HEK293T (cell line): ENCODE results near the gene DGKD.

ENCODE experiments used
- CTCF ChIA-PET: fragments of 350-600 bp; formaldehyde crosslinking; extraction: SDS; loops from one replicate; lab custom pipeline; 2021; ENCODE audit warnings: antibody characterized with exemption, inconsistent platforms; lab: Yijun Ruan, JAX
- POLR2A ChIA-PET: fragments of 350-600 bp; formaldehyde crosslinking; extraction: SDS; loops from one replicate; lab custom pipeline; 2020; ENCODE audit warnings: antibody characterized with exemption, inconsistent platforms; lab: Yijun Ruan, JAX
- DNase-seq: peaks from one replicate; pipeline ENCODE4 v3.0.0; 2012; ENCODE audit warnings: mixed read lengths; ENCODE audit errors: extremely low spot score
- ARNT ChIP-seq: fragments of 450-650 bp; IDR thresholded peaks from 2 replicates; pipeline ENCODE4 v1.6.1; 2017; ENCODE audit warnings: mild to moderate bottlenecking
- BHLHE40 ChIP-seq: fragments of 450-650 bp; IDR thresholded peaks from 2 replicates; pipeline ENCODE4 v1.6.1; 2016; ENCODE audit warnings: mild to moderate bottlenecking, moderate library complexity, borderline replicate concordance
- CTBP1 ChIP-seq: fragments of 450-650 bp; IDR thresholded peaks from 2 replicates; pipeline ENCODE4 v1.6.1; 2016; ENCODE audit warnings: borderline replicate concordance
- ELF4 ChIP-seq: fragments of 450-650 bp; IDR thresholded peaks from 2 replicates; pipeline ENCODE4 v1.6.1; 2017; ENCODE audit warnings: antibody characterized with exemption
- FOXA1 ChIP-seq: fragments of 450-650 bp; IDR thresholded peaks from 2 replicates; pipeline ENCODE4 v1.6.1; 2016; ENCODE audit warnings: mild to moderate bottlenecking
- FOXK2 ChIP-seq: fragments of 450-650 bp; IDR thresholded peaks from 2 replicates; pipeline ENCODE4 v1.6.1; 2016; ENCODE audit warnings: mild to moderate bottlenecking
- FOXM1 ChIP-seq: fragments of 450-650 bp; IDR thresholded peaks from 2 replicates; pipeline ENCODE4 v1.6.1; 2017; ENCODE audit warnings: mild to moderate bottlenecking, borderline replicate concordance
- HDGF ChIP-seq: fragments of 450-650 bp; IDR thresholded peaks from 2 replicates; pipeline ENCODE4 v1.6.1; 2017; ENCODE audit warnings: antibody characterized with exemption, borderline replicate concordance
- L3MBTL2 ChIP-seq: fragments of 450-650 bp; conservative IDR thresholded peaks from 2 replicates; pipeline ENCODE4 v1.6.1; 2016; ENCODE audit warnings: mild to moderate bottlenecking
- LEF1 ChIP-seq: fragments of 450-650 bp; IDR thresholded peaks from 2 replicates; pipeline ENCODE4 v1.6.1; 2017; ENCODE audit warnings: mild to moderate bottlenecking, borderline replicate concordance
- NFRKB ChIP-seq: fragments of 450-650 bp; IDR thresholded peaks from 2 replicates; pipeline ENCODE4 v1.6.1; 2016; ENCODE audit warnings: mild to moderate bottlenecking, moderate library complexity
- PKNOX1 ChIP-seq: fragments of 450-650 bp; IDR thresholded peaks from 2 replicates; pipeline ENCODE4 v1.6.1; 2016
- SP1 ChIP-seq: fragments of 450-650 bp; IDR thresholded peaks from 2 replicates; pipeline ENCODE4 v1.6.1; 2017
- SUZ12 ChIP-seq: fragments of 450-650 bp; IDR thresholded peaks from 2 replicates; pipeline ENCODE4 v1.6.1; 2016; ENCODE audit warnings: mild to moderate bottlenecking
- TARDBP ChIP-seq: fragments of 450-650 bp; IDR thresholded peaks from 2 replicates; pipeline ENCODE4 v1.6.1; 2016
- ZNF384 ChIP-seq: fragments of 450-650 bp; IDR thresholded peaks from 2 replicates; pipeline ENCODE4 v1.6.1; 2016

Gene DGKD

GRCh38 chr2:233491326-233491725, 137.0 kb downstream of the DGKD start:
- no peak for DNase-seq
- ChIA-PET CTCF (no interaction called here), POLR2A (no interaction called here)
- TF ChIP-seq L3MBTL2 = no peak
- TF ChIP-seq ZNF384 = no peak
- no peak for TF ChIP-seq PKNOX1
- no peak for TF ChIP-seq FOXM1

GRCh38 chr2:233492078-233492477, 137.8 kb downstream of the DGKD start:
- CTCF ChIA-PET = interaction anchor here (0.5 to 0.6 kb wide), 2 partner anchors 144 to 189 kb away, joined by 3 to 4 read pairs; no protein-coding TSS in a partner anchor
- DNase-seq = no peak
- no peak for TF ChIP-seq ARNT
- TF ChIP-seq ELF4 = no peak
- TF ChIP-seq TARDBP = no peak
- no peak for TF ChIP-seq HDGF
- TF ChIP-seq FOXA1 = no peak
- no peak for TF ChIP-seq L3MBTL2
- no peak for TF ChIP-seq SUZ12
- POLR2A ChIA-PET = no interaction called here

GRCh38 chr2:233492751-233493150, 138.5 kb downstream of the DGKD start:
- TF ChIP-seq BHLHE40 = no peak
- no peak for TF ChIP-seq SUZ12
- no peak for TF ChIP-seq LEF1
- no peak for TF ChIP-seq ZNF384
- no peak for TF ChIP-seq ELF4
- no peak for TF ChIP-seq FOXA1
- no peak for TF ChIP-seq FOXM1
- TF ChIP-seq NFRKB = no peak
- TF ChIP-seq FOXK2 = no peak
- TF ChIP-seq CTBP1 = no peak
- TF ChIP-seq ARNT = no peak
- no peak for TF ChIP-seq L3MBTL2
- no peak for TF ChIP-seq SP1
- TF ChIP-seq PKNOX1 = no peak
- CTCF ChIA-PET = no interaction called here
- no peak for DNase-seq
- POLR2A ChIA-PET = no interaction called here

GRCh38 chr2:233495503-233496496, 141.5 kb downstream of the DGKD start:
- CTCF ChIA-PET = no interaction called here
- DNase-seq = no peak
- no peak for TF ChIP-seq HDGF
- TF ChIP-seq BHLHE40 = no peak
- no peak for TF ChIP-seq FOXA1
- TF ChIP-seq TARDBP = no peak
- TF ChIP-seq ARNT = no peak
- TF ChIP-seq FOXM1 = no peak
- no peak for TF ChIP-seq LEF1
- no peak for TF ChIP-seq ZNF384
- no peak for TF ChIP-seq CTBP1
- no peak for TF ChIP-seq NFRKB
- no peak for TF ChIP-seq SP1
- TF ChIP-seq FOXK2 = no peak
- TF ChIP-seq SUZ12 = no peak
- TF ChIP-seq L3MBTL2 = no peak
- no peak for TF ChIP-seq PKNOX1
- TF ChIP-seq ELF4 = no peak
- POLR2A ChIA-PET = no interaction called here

GRCh38 chr2:233497692-233498091, 143.4 kb downstream of the DGKD start:
- DNase-seq = no peak
- POLR2A ChIA-PET = interaction anchor here (1.6 kb wide), 1 partner anchor 14 kb away, joined by 3 read pairs; no protein-coding TSS in a partner anchor
- CTCF ChIA-PET = no interaction called here
- no peak for TF ChIP-seq BHLHE40
- TF ChIP-seq ARNT = no peak
- TF ChIP-seq FOXK2 = no peak
- no peak for TF ChIP-seq ELF4
- no peak for TF ChIP-seq L3MBTL2
- TF ChIP-seq ZNF384 = no peak
- TF ChIP-seq SUZ12 = no peak
- no peak for TF ChIP-seq CTBP1
- no peak for TF ChIP-seq FOXA1
- TF ChIP-seq PKNOX1 = no peak
- no peak for TF ChIP-seq LEF1
- no peak for TF ChIP-seq SP1
- TF ChIP-seq TARDBP = no peak
- no peak for TF ChIP-seq HDGF
- no peak for TF ChIP-seq FOXM1
- TF ChIP-seq NFRKB = no peak
